B cell (primary cell): ENCODE results near the gene PRSS16. TPM values are rescaled to one million over a fixed set of nuclear protein-coding genes. Genes with fewer than 3 reads are reported as not detected.

Experiments used
- ATAC-seq: fragments of 200-7000 bp; cut with Tn5 transposase; one replicate; pipeline ENCODE4 v1.10.0; 2021; ENCODE audit warnings: low read depth, mild to moderate bottlenecking, moderate number of reproducible peaks, moderate library complexity
- CTCF ChIA-PET: fragments of 350-600 bp; sonication (Branson Sonifier 250); formaldehyde crosslinking; loops from one replicate; lab custom pipeline; 2021; ENCODE audit warnings: antibody characterized with exemption, inconsistent platforms; lab: Charles Lee
- POLR2A ChIA-PET: fragments of 350-600 bp; sonication (Branson Sonifier 250); formaldehyde crosslinking; loops from one replicate; lab custom pipeline; 2021; ENCODE audit warnings: antibody characterized with exemption; lab: Charles Lee
- DNase-seq: peaks from one replicate; pipeline ENCODE4 v3.0.0; 2013
- H2AFZ ChIP-seq: 2 replicates; pipeline ENCODE4 v1.6.1; 2012; ENCODE audit warnings: mild to moderate bottlenecking, low read depth, low read length; ENCODE audit not compliant: insufficient read depth, poor library complexity, severe bottlenecking
- H3K27ac ChIP-seq, 2 donors: 1 replicate in 1 of 2; 2 replicates in 1 of 2; pipeline ENCODE4 v1.5.1; 2012 to 2013; ENCODE audit warnings: low read length in 2 of 2, mild to moderate bottlenecking in 2 of 2, moderate library complexity in 1 of 2
- H3K27me3 ChIP-seq, 4 experiments: fragments of 200-600 bp in 1 of 4; sonication (generic) in 1 of 4; replicated peaks in 1 of 4; 1 replicate in 2 of 4; 2 replicates in 2 of 4; pipeline versions ENCODE4 v1.6.1 to v1.7.0; 2013 to 2016; ENCODE audit warnings: low read length in 3 of 4, mild to moderate bottlenecking in 2 of 4, mixed read lengths in 1 of 4, moderate library complexity in 1 of 4; ENCODE audit not compliant: insufficient read depth in 4 of 4, control insufficient read depth in 3 of 4; ENCODE audit errors: control extremely low read depth in 1 of 4
- H3K36me3 ChIP-seq, 2 experiments: replicated peaks in 1 of 2; 1 replicate in 1 of 2; 2 replicates in 1 of 2; pipeline versions ENCODE4 v1.6.1 to v1.7.1; 2013; ENCODE audit warnings: low read length in 1 of 2; ENCODE audit not compliant: insufficient read depth in 2 of 2, control insufficient read depth in 1 of 2; ENCODE audit errors: control extremely low read depth in 1 of 2, extremely low read depth in 1 of 2
- H3K4me1 ChIP-seq, 2 donors: fragments of 200-600 bp in 1 of 2; sonication (generic) in 1 of 2; 1 replicate in 1 of 2; 2 replicates in 1 of 2; pipeline versions ENCODE4 v1.5.1 to v1.6.1; 2013 to 2017; ENCODE audit warnings: low read length in 2 of 2; ENCODE audit not compliant: control insufficient read depth in 2 of 2, insufficient read depth in 2 of 2
- H3K4me2 ChIP-seq: replicated peaks from 2 replicates; pipeline ENCODE3; 2012; ENCODE audit warnings: mild to moderate bottlenecking, low read depth, low read length; ENCODE audit not compliant: poor library complexity, severe bottlenecking
- H3K4me3 ChIP-seq, 5 experiments: fragments of 200-600 bp in 1 of 5; sonication (generic) in 1 of 5; 1 replicate in 3 of 5; 2 replicates in 2 of 5; pipeline versions ENCODE4 v1.5.1 to v1.7.0; 2011 to 2016; ENCODE audit warnings: low read length in 4 of 5, mild to moderate bottlenecking in 4 of 5, low read depth in 2 of 5, control low read depth in 1 of 5, moderate library complexity in 1 of 5; ENCODE audit not compliant: insufficient read depth in 1 of 5; ENCODE audit errors: control extremely low read depth in 1 of 5, extremely low read depth in 1 of 5
- H3K79me2 ChIP-seq: fragments of 200-600 bp; sonication (generic); one replicate; pipeline ENCODE4 v1.6.0; 2016; ENCODE audit warnings: low read length; ENCODE audit not compliant: control insufficient read depth, insufficient read depth
- H3K9ac ChIP-seq: fragments of 200-600 bp; sonication (generic); 2 replicates; pipeline ENCODE4 v1.6.1; 2017; ENCODE audit warnings: mild to moderate bottlenecking, low read length, moderate library complexity
- H3K9me3 ChIP-seq, 3 donors: one replicate each; pipeline versions ENCODE4 v1.6.1 to v1.7.1; 2013; ENCODE audit warnings: low read length in 2 of 3; ENCODE audit not compliant: control insufficient read depth in 2 of 3, insufficient read depth in 1 of 3; ENCODE audit errors: control extremely low read depth in 1 of 3
- H4K20me1 ChIP-seq: 2 replicates; pipeline ENCODE4 v1.6.0; 2012; ENCODE audit warnings: mild to moderate bottlenecking, low read length; ENCODE audit not compliant: insufficient read depth, control insufficient read depth, poor library complexity, severe bottlenecking
- H3K27ac Mint-ChIP-seq: one replicate; pipeline ENCODE4 v1.8.0; 2021; ENCODE audit warnings: mixed read lengths
- H3K27me3 Mint-ChIP-seq: one replicate; pipeline ENCODE4 v1.8.0; 2021; ENCODE audit warnings: mixed read lengths
- H3K4me1 Mint-ChIP-seq: one replicate; pipeline ENCODE4 v1.8.0; 2021; ENCODE audit warnings: mixed read lengths
- H3K4me3 Mint-ChIP-seq: one replicate; pipeline ENCODE4 v1.8.0; 2021; ENCODE audit warnings: mixed read lengths
- H3K9me3 Mint-ChIP-seq: one replicate; pipeline ENCODE4 v1.8.0; 2022; ENCODE audit warnings: mixed read lengths; ENCODE audit not compliant: insufficient read depth
- CTCF ChIP-seq: fragments of 200-600 bp; IDR thresholded peaks from one replicate; pipeline ENCODE4 v1.8.0; 2022; ENCODE audit warnings: antibody characterized with exemption, mild to moderate bottlenecking
- EZH2 ChIP-seq: IDR thresholded peaks from 2 replicates; pipeline ENCODE4 v1.6.1; 2012; ENCODE audit warnings: borderline replicate concordance, low read depth, mild to moderate bottlenecking, moderate library complexity, low read length; ENCODE audit not compliant: insufficient read depth, poor library complexity, severe bottlenecking
- WGBS: methylation state at CpG from one replicate; pipeline ENCODE4 v1.1.5; 2013; ENCODE audit warnings: missing lambda C conversion rate; ENCODE audit not compliant: insufficient coverage; 5-methylcytosine and 5-hydroxymethylcytosine counted together
- intact Hi-C: fragments of 100-400 bp; cut with micrococcal nuclease; formaldehyde crosslinking; loops from one replicate; pipeline ENCODE4 v1.10.0; 2022
- polyA plus RNA-seq: library from polyadenylated mRNA; depleted of rRNA; stranded (reverse); fragments of >200 nt; gene quantifications from 2 replicates; pipeline ENCODE4 v1.2.3, GENCODE V29; 2012
- total RNA-seq, 2 donors: library from RNA; stranded (reverse); fragments of 120-200 nt in 1 of 2; gene quantifications; 1 replicate in 1 of 2; 2 replicates in 1 of 2; pipeline versions ENCODE4 v1.2.3 to v1.2.4, GENCODE V29; 2013 to 2022

PRSS16 gene
- total and polyA plus RNA-seq, 2 donors (not counting 1 experiment from before 2014, with no cell fraction given), result 1.3 to 2.4 TPM

DNA sequence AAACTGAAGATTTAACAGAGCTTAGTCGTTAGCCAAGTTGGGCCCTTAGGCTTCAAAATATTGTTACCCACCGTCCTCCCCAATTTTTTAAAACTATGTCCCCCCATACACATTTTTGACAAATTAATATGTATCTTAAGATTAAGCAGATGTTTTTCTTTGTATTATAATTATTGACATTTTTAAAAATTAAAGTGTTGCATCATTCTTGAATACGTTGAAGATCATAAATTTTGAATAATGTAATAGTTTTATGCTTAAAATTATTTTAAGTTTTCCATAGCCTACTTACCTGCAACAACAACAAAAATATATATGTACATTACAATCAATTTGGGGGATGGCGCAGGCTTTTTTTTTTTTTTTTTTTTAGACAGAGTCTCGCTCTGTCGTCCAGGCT lies 8.2 kb upstream of the PRSS16 start:
- no peak overlapping the region for H3K9ac ChIP-seq
- WGBS, result no CpG with 5 or more reads among the region's 6 CpGs
- ChIA-PET POLR2A (no interaction called here), CTCF (no interaction called here)
- no peak overlapping the region for H3K4me3 Mint-ChIP-seq
- H3K79me2 ChIP-seq, result no peaks in the 10 kb centered on the region
- no peak overlapping the region for H3K27ac ChIP-seq
- TF ChIP-seq EZH2 (no peak), CTCF (no peak)
- no peak overlapping the region for H3K27ac Mint-ChIP-seq
- peaks cover 2 to 39% (median 15%) of the 10 kb centered on the region in 3 donors for H3K9me3 ChIP-seq
- peaks cover 0 to 58% (median 51%) of the 10 kb centered on the region in 4 experiments for H3K27me3 ChIP-seq
- peaks cover 70% of the 10 kb centered on the region for H3K27me3 Mint-ChIP-seq
- no peaks in the 10 kb centered on the region for H3K9me3 Mint-ChIP-seq
- no peak for ATAC-seq
- no peak for DNase-seq
- no peak overlapping the region for H3K4me2 ChIP-seq
- no peak overlapping the region for H2AFZ ChIP-seq
- intact Hi-C loops, result loop anchor here (5.0 kb wide), 1 partner anchor 433 kb away; no protein-coding TSS in a partner anchor
- no peak overlapping the region for H3K4me3 ChIP-seq
- H3K4me1 Mint-ChIP-seq, result peaks cover 5% of the 10 kb centered on the region
- H3K4me1 ChIP-seq, result peaks cover 6 to 11% of the 10 kb centered on the region in 2 donors
- no peaks in the 10 kb centered on the region for H3K36me3 ChIP-seq
- no peaks in the 10 kb centered on the region for H4K20me1 ChIP-seq

DNA sequence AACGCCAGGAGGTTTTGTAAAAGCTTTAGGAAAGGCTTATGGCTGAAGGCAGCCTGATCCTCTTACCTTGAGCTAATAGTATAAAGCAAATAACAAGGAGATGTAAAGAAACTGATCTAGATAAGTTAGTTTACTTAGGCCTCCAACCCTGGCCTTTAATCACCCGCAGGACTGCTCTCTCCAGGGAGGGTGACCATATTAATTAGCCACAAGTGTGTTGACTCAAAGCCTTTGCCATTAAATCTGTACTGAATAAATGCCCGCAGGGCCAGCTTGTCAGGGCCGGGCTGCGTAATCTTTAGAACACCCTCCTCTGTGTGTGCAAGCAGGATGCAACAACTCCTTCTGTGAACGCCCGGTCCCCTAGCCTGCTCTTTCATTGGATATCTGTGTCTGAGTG lies 6.1 kb upstream of the PRSS16 start:
- TF ChIP-seq CTCF, result no peak
- TF ChIP-seq EZH2, result no peak
- peaks cover 3% of the 10 kb centered on the region for H3K4me1 Mint-ChIP-seq
- Histone ChIP-seq H3K27ac (no peak overlapping the region), H3K9me3 (peaks cover 2 to 28% (median 15%) of the 10 kb centered on the region in 3 donors), H3K9ac (no peak overlapping the region), H3K27me3 (peaks cover 0 to 55% (median 40%) of the 10 kb centered on the region in 4 experiments), H3K4me2 (no peak overlapping the region), H3K79me2 (no peaks in the 10 kb centered on the region), H3K4me1 (peaks cover 4 to 8% of the 10 kb centered on the region in 2 donors), H2AFZ (no peak overlapping the region), H4K20me1 (no peaks in the 10 kb centered on the region), H3K4me3 (no peak overlapping the region), H3K36me3 (no peaks in the 10 kb centered on the region)
- peaks cover 56% of the 10 kb centered on the region for H3K27me3 Mint-ChIP-seq
- no peak overlapping the region for H3K27ac Mint-ChIP-seq
- no peak overlapping the region for H3K4me3 Mint-ChIP-seq
- POLR2A ChIA-PET, result no interaction called here
- H3K9me3 Mint-ChIP-seq, result no peaks in the 10 kb centered on the region
- DNase-seq, result no peak
- no peak for ATAC-seq
- CTCF ChIA-PET, result no interaction called here
- intact Hi-C loops, result no loop called here
- 93% methylated on average over 5 of the region's 7 CpGs for WGBS
